HCT116 (cell line): ENCODE measurements around the gene ZFP36L2.

Experiments
- CEBPB ChIP-seq: IDR thresholded peaks from 2 replicates; pipeline ENCODE4 v1.6.1; 2012; ENCODE audit warnings: low read depth
- CTCF ChIP-seq, 3 experiments: fragments of 200-600 bp in 1 of 3; sonication (generic) in 1 of 3; IDR thresholded peaks in 2 of 3; conservative IDR thresholded peaks in 1 of 3; 2 replicates each; pipeline ENCODE4 v1.5.1; 2012 to 2017; ENCODE audit warnings: low read depth in 2 of 3, low read length in 2 of 3, antibody characterized with exemption in 1 of 3, borderline replicate concordance in 1 of 3, control low read depth in 1 of 3, mild to moderate bottlenecking in 1 of 3, mixed read lengths in 1 of 3, mixed run types in 1 of 3, moderate library complexity in 1 of 3; ENCODE audit not compliant: insufficient read depth in 1 of 3
- EZH2 ChIP-seq: fragments of 200-600 bp; sonication (generic); IDR thresholded peaks from 2 replicates; pipeline ENCODE4 v1.6.1; 2017; ENCODE audit warnings: antibody characterized with exemption, mixed run types
- EZH2phosphoT487 ChIP-seq: fragments of 200-600 bp; IDR thresholded peaks from 2 replicates; pipeline ENCODE4 v1.6.1; 2018; ENCODE audit warnings: antibody characterized with exemption, borderline replicate concordance
- JUND ChIP-seq: IDR thresholded peaks from 2 replicates; pipeline ENCODE4 v1.6.1; 2012
- POLR2A ChIP-seq: IDR thresholded peaks from 2 replicates; pipeline ENCODE4 v1.7.0; 2011; ENCODE audit warnings: borderline replicate concordance; ENCODE audit not compliant: insufficient read depth, insufficient read length; ENCODE audit errors: extremely low read depth
- POLR2AphosphoS5 ChIP-seq: IDR thresholded peaks from 2 replicates; pipeline ENCODE4 v1.6.1; 2011; ENCODE audit warnings: mild to moderate bottlenecking, low read depth, low read length, moderate library complexity
- RAD21 ChIP-seq: IDR thresholded peaks from 2 replicates; pipeline ENCODE4 v1.6.1; 2012; ENCODE audit warnings: low read depth, mild to moderate bottlenecking
- REST ChIP-seq: IDR thresholded peaks from 2 replicates; pipeline ENCODE4 v1.6.1; 2012; ENCODE audit warnings: low read depth
- SRF ChIP-seq: IDR thresholded peaks from 2 replicates; pipeline ENCODE4 v1.6.1; 2012; ENCODE audit warnings: low read depth

- no peak for TF ChIP-seq POLR2A
- no peak for TF ChIP-seq CTCF (IDR thresholded peaks at IDR 0.05 in 2 of 3, conservative IDR thresholded peaks at IDR 0.05 in 1 of 3; ENCODE audit: borderline replicate concordance in 1 of 3, insufficient read depth in 1 of 3, low read depth in 2 of 3, low read length in 2 of 3)
- no peak for TF ChIP-seq EZH2
- TF ChIP-seq SRF, result no peak
- no peak for TF ChIP-seq RAD21
- TF ChIP-seq JUND, result no peak
- no peak for TF ChIP-seq REST
- TF ChIP-seq EZH2phosphoT487, result no peak
- TF ChIP-seq POLR2AphosphoS5, result no peak
- no peak for TF ChIP-seq CEBPB
Measured at GRCh38 chr2:43217228-43218154, 8.9 kb downstream of the ZFP36L2 start.
